ENCODE data around the gene DAB1.

DAB1 gene

GRCh38 chr1:57304591-57304990, 119.3 kb downstream of the DAB1 start:
- H3K27ac ChIP-seq (ENCODE audit: extremely low read depth, low read depth, low read length), result no peak overlapping the region
- H3K36me3 ChIP-seq (ENCODE audit: control insufficient read depth in 2 of 2, insufficient read depth in 1 of 2, low read length in 2 of 2), result no peaks in the 10 kb centered on the region
- ChIA-PET CTCF (no interaction called here), POLR2A (no interaction called here)
- TF ChIP-seq ZNF664 (tag by site-specific recombination; IDR thresholded peaks at IDR 0.05) (no peak), ZNF548 (tag by site-specific recombination; IDR thresholded peaks at IDR 0.05) (no peak), ZBTB21 (tag by site-specific recombination; IDR thresholded peaks at IDR 0.05) (no peak), SETDB1 (IDR thresholded peaks at IDR 0.05; ENCODE audit: insufficient read length, low read length) (no peak), ZNF404 (tag by site-specific recombination; IDR thresholded peaks at IDR 0.05) (no peak), PRDM6 (tag by site-specific recombination; IDR thresholded peaks at IDR 0.05) (no peak), ZNF324 (tag by site-specific recombination; IDR thresholded peaks at IDR 0.05) (no peak)
- H3K4me1 ChIP-seq (ENCODE audit: control insufficient read depth, insufficient read depth, low read length), result no peaks in the 10 kb centered on the region
- no peaks in the 10 kb centered on the region for H3K9me3 ChIP-seq (ENCODE audit: control insufficient read depth, insufficient read depth, low read depth, low read length)
- H3K4me3 ChIP-seq (ENCODE audit: low read depth, low read length), result no peak overlapping the region

- TF ChIP-seq ATF2 (tag by site-specific recombination; IDR thresholded peaks at IDR 0.05; ENCODE audit: low read depth), result peak; percentile 83
- no peak for TF ChIP-seq YY2 (tag by site-specific recombination; IDR thresholded peaks at IDR 0.05)
- no peak for TF ChIP-seq KLF10 (tag by site-specific recombination; IDR thresholded peaks at IDR 0.05)
- TF ChIP-seq ZFP37 (tag by site-specific recombination; IDR thresholded peaks at IDR 0.05), result 0 out of 2 replicates have a peak, but pooled peaks have one; percentile 71
- no peaks in the 10 kb centered on the region for H3K4me1 ChIP-seq (ENCODE audit: control insufficient read depth, insufficient read depth, low read length)
- CTCF ChIA-PET, result no interaction called here
- no peaks in the 10 kb centered on the region for H3K9me3 ChIP-seq (ENCODE audit: control insufficient read depth, insufficient read depth, low read depth, low read length)
- no peak overlapping the region for H3K4me3 ChIP-seq (ENCODE audit: low read depth, low read length)
- no peaks in the 10 kb centered on the region for H3K36me3 ChIP-seq (ENCODE audit: control insufficient read depth in 2 of 2, insufficient read depth in 1 of 2, low read length in 2 of 2)
- POLR2A ChIA-PET, result no interaction called here
- H3K27ac ChIP-seq (ENCODE audit: extremely low read depth, low read depth, low read length), result no peak overlapping the region
Measured at GRCh38 chr1:57302812-57303596, 120.9 kb downstream of the DAB1 start.

- no peak overlapping the region for H3K4me3 ChIP-seq (ENCODE audit: low read depth, low read length)
- no peak overlapping the region for H3K27ac ChIP-seq (ENCODE audit: extremely low read depth, low read depth, low read length)
- no peaks in the 10 kb centered on the region for H3K9me3 ChIP-seq (ENCODE audit: control insufficient read depth, insufficient read depth, low read depth, low read length)
- no peaks in the 10 kb centered on the region for H3K4me1 ChIP-seq (ENCODE audit: control insufficient read depth, insufficient read depth, low read length)
- ChIA-PET CTCF (no interaction called here), POLR2A (no interaction called here)
- H3K36me3 ChIP-seq (ENCODE audit: control insufficient read depth in 2 of 2, insufficient read depth in 1 of 2, low read length in 2 of 2), result no peaks in the 10 kb centered on the region
- TF ChIP-seq ZNF280D (tag by site-specific recombination; IDR thresholded peaks at IDR 0.05) (no peak), ZNF843 (tag by site-specific recombination; IDR thresholded peaks at IDR 0.05) (no peak), ZBTB1 (tag by site-specific recombination; IDR thresholded peaks at IDR 0.05) (no peak), KLF1 (tag by site-specific recombination; IDR thresholded peaks at IDR 0.05) (no peak), ZNF133 (tag by site-specific recombination; IDR thresholded peaks at IDR 0.05) (no peak), ZNF148 (tag by site-specific recombination; IDR thresholded peaks at IDR 0.05; ENCODE audit: borderline replicate concordance) (no peak), MZF1 (tag by site-specific recombination; IDR thresholded peaks at IDR 0.05; ENCODE audit: borderline replicate concordance) (no peak), ZNF548 (tag by site-specific recombination; IDR thresholded peaks at IDR 0.05) (no peak)
Measured at GRCh38 chr1:57300186-57300585, 123.7 kb downstream of the DAB1 start.
